Epithelial cell of esophagus (primary cell): ENCODE measurements around the gene NCOA7.
"Not testable (repeated sequence)": the region's sequence is repeated elsewhere in the genome, so short reads cannot be mapped to it uniquely, and the experiment has no call there.

ENCODE experiments used
- DNase-seq: peaks from one replicate; pipeline ENCODE4 v3.0.0; 2010; ENCODE audit warnings: low read depth
- H3K4me3 ChIP-seq: 2 replicates; pipeline ENCODE4 v1.5.1; 2011; ENCODE audit warnings: mild to moderate bottlenecking, low read length, control low read depth
- CTCF ChIP-seq: IDR thresholded peaks from 2 replicates; pipeline ENCODE4 v1.5.1; 2011; ENCODE audit warnings: low read depth, mild to moderate bottlenecking, low read length, control low read depth, inconsistent platforms; ENCODE audit not compliant: insufficient read depth; ENCODE audit errors: missing control alignments

Gene NCOA7

GRCh38 chr6:125970760-125971159 is 180.0 kb downstream of the NCOA7 start:
- DNase-seq: no peak
- H3K4me3 ChIP-seq: no peak overlapping the region
- TF ChIP-seq CTCF: no peak

GRCh38 chr6:125972478-125972877 is 181.7 kb downstream of the NCOA7 start:
- H3K4me3 ChIP-seq, DNase-seq: not testable (repeated sequence)

- peak; percentile 24 for TF ChIP-seq CTCF
- DNase-seq: peak; percentile 60
- H3K4me3 ChIP-seq: no peak overlapping the region
Observed at GRCh38 chr6:125974214-125974866, 183.6 kb downstream of the NCOA7 start.

DNA sequence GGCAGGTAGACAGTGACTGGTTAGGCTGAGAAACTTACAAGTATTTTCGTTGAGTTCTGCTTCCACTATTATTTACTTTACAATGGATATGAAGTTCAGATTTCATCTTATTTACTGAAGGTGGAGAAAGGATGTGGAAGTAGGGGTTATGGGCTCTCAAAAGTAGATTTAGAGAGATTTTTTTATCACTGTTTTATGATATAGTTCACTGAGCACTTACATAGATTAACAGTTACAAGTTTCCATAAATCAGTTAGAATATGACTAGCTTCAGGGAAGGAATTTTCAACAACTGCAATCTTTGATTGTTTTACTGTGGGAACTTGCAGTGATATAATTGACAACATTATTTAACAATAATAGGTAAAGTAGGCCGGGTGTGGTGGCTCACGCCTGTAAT is 188.3 kb downstream of the NCOA7 start:
- TF ChIP-seq CTCF: no peak
- H3K4me3 ChIP-seq: no peak overlapping the region
- no peak for DNase-seq
